ENCODE results near the gene UPF3B.
"Not testable (repeated sequence)": the region's sequence is repeated elsewhere in the genome, so short reads cannot be mapped to it uniquely, and the experiment has no call there.

GRCh38 chrX:119891961-119892692 lies 39.4 kb upstream of the UPF3B start:
- not testable (repeated sequence) for TF ChIP-seq CTCF (conservative IDR thresholded peaks at IDR 0.05 in 1 of 2, IDR thresholded peaks at IDR 0.05 in 1 of 2; ENCODE audit: low read depth in 1 of 2, low read length in 2 of 2); EZH2 (IDR thresholded peaks at IDR 0.05; ENCODE audit: low read length, missing control alignments)

Measured in fibroblast of lung (primary cell).